Vagina (tissue), 2 donors: Measurements from ENCODE around the gene AHCYL1. TPM values are rescaled to one million over a fixed set of nuclear protein-coding genes. Genes with fewer than 3 reads are reported as not detected.

ENCODE experiments used
- DNase-seq, 2 donors: peaks; one replicate each; pipeline ENCODE4 v3.0.0-alpha.2; 2017; ENCODE audit errors: extremely low spot score in 2 of 2
- H3K27ac ChIP-seq: fragments of 200-600 bp; sonication (generic); one replicate; pipeline ENCODE4 v1.5.1; 2019
- H3K27me3 ChIP-seq: fragments of 200-600 bp; sonication (generic); one replicate; pipeline ENCODE4 v1.5.1; 2019
- H3K36me3 ChIP-seq, 2 donors: fragments of 200-600 bp; sonication (generic); one replicate each; pipeline ENCODE4 v1.5.1; 2017 to 2019
- H3K4me1 ChIP-seq: fragments of 200-600 bp; sonication (generic); one replicate; pipeline ENCODE4 v1.5.1; 2019
- H3K4me3 ChIP-seq, 2 donors: fragments of 200-600 bp; sonication (generic); 1 replicate in 1 of 2; 2 replicates in 1 of 2; pipeline ENCODE4 v1.5.1; 2016 to 2019
- H3K9me3 ChIP-seq: fragments of 200-600 bp; sonication (generic); one replicate; pipeline ENCODE4 v1.5.1; 2019
- POLR2A ChIP-seq, 2 donors: fragments of 450-650 bp; IDR thresholded peaks; one replicate each; pipeline ENCODE4 v1.6.1; 2017; ENCODE audit warnings: antibody characterized with exemption in 2 of 2, mild to moderate bottlenecking in 2 of 2, moderate library complexity in 2 of 2
- POLR2AphosphoS5 ChIP-seq, 2 donors: sonication (generic); formaldehyde crosslinking; IDR thresholded peaks; one replicate each; pipeline ENCODE4 v1.9.0; 2017; ENCODE audit warnings: antibody characterized with exemption in 2 of 2, mild to moderate bottlenecking in 2 of 2, low read depth in 1 of 2; ENCODE audit not compliant: insufficient read depth in 1 of 2
- intact Hi-C: fragments of 100-400 bp; cut with DNase I; formaldehyde crosslinking; loops from one replicate; pipeline ENCODE4 v1.15.1; 2023
- total RNA-seq: library from RNA; depleted of rRNA; stranded (reverse); fragments of >200 nt; gene quantifications from one replicate; pipeline ENCODE4 v1.2.3, GENCODE V29; 2016
- TF ChIP-seq, protein P1 (sequence below), 3 experiments: fragments of 450-650 bp in 2 of 3; fragments of 200-600 bp in 1 of 3; sonication (generic) in 1 of 3; IDR thresholded peaks; one replicate each; pipeline ENCODE4 v1.5.1; 2017 to 2019; ENCODE audit warnings: antibody characterized with exemption in 3 of 3, mild to moderate bottlenecking in 2 of 3, moderate library complexity in 2 of 3

Gene AHCYL1
- total RNA-seq, 1 donor from 2014 or later, result 75.6 TPM

DNA sequence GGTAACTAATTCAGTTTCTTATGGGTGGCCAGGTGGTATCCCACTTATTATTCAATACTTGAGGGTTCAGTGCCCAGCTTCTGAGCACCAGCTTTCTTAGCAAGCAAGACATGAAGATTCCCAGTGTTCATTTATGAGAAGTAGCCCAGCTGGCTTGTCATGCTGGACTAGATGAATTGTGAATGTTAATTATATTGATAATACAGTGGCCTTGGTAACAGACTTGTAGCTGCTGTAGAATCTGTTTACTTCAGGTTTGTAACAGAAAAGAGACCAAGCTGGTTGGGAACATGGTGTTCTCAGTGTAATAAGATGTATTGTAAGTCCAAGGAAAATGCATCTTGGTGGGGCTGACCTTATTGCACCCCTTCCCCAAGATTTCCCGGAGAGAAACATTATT lies 10.1 kb downstream of the AHCYL1 start:
- intact Hi-C loops, result no loop called here
- DNase-seq, result no peak
- H3K27ac ChIP-seq, result no peak overlapping the region
- no peak overlapping the region for H3K4me3 ChIP-seq
- no peaks in the 10 kb centered on the region for H3K27me3 ChIP-seq
- H3K4me1 ChIP-seq, result peaks cover 63% of the 10 kb centered on the region
- TF ChIP-seq POLR2AphosphoS5 (IDR thresholded peaks at IDR 0.05; ENCODE audit: insufficient read depth in 1 of 2, low read depth in 1 of 2) (no peak), POLR2A (IDR thresholded peaks at IDR 0.05) (no peak)
- TF ChIP-seq, protein P1, sequence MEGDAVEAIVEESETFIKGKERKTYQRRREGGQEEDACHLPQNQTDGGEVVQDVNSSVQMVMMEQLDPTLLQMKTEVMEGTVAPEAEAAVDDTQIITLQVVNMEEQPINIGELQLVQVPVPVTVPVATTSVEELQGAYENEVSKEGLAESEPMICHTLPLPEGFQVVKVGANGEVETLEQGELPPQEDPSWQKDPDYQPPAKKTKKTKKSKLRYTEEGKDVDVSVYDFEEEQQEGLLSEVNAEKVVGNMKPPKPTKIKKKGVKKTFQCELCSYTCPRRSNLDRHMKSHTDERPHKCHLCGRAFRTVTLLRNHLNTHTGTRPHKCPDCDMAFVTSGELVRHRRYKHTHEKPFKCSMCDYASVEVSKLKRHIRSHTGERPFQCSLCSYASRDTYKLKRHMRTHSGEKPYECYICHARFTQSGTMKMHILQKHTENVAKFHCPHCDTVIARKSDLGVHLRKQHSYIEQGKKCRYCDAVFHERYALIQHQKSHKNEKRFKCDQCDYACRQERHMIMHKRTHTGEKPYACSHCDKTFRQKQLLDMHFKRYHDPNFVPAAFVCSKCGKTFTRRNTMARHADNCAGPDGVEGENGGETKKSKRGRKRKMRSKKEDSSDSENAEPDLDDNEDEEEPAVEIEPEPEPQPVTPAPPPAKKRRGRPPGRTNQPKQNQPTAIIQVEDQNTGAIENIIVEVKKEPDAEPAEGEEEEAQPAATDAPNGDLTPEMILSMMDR (IDR thresholded peaks at IDR 0.05), result no peak
- H3K36me3 ChIP-seq, result no peaks in the 10 kb centered on the region
- no peaks in the 10 kb centered on the region for H3K9me3 ChIP-seq

DNA sequence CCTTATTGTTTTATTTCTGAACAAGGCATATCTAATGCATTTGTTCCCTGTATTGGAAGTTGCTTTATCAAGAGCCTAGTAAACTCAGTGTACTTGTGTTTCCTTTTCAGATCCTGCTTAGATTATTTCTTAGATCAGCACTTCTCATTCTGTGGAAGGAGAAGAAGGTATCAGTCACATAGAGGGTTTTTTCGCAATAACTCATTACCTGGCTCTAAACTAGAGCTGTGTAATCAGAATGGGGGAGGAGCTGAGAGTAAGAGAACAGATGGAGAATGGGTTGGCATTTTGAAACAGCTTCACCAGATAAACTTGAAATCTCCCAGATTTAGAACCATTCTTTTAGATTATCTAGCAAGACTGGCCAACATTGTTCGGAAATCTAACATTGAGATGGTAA lies 11.0 kb downstream of the AHCYL1 start:
- Histone ChIP-seq H3K27ac (no peak overlapping the region), H3K9me3 (no peaks in the 10 kb centered on the region), H3K4me1 (peaks cover 54% of the 10 kb centered on the region), H3K36me3 (no peaks in the 10 kb centered on the region), H3K27me3 (no peaks in the 10 kb centered on the region), H3K4me3 (no peak overlapping the region)
- intact Hi-C loops, result no loop called here
- DNase-seq, result no peak
- TF ChIP-seq, protein P1 (IDR thresholded peaks at IDR 0.05), result no peak
- TF ChIP-seq POLR2A (IDR thresholded peaks at IDR 0.05), result no peak
- no peak for TF ChIP-seq POLR2AphosphoS5 (IDR thresholded peaks at IDR 0.05; ENCODE audit: insufficient read depth in 1 of 2, low read depth in 1 of 2)

DNA sequence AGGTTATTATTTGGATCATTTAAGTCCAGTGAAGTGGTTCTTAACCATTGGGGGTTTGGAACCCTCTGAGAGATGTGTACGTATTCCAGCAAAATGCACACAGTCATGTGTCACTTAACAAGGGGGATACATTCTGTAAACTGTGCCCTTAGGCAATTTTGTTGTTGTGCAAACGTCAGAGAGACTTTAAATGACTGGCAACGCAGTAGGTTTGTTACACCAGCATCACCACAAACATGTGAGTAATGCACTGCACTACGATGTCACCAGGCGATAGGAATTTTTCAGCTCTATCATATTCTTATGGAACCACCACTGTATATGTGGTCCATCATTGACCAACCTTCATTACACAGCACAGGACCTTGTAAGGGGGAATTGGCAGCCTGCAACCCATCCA lies 11.9 kb downstream of the AHCYL1 start:
- Histone ChIP-seq H3K4me1 (peaks cover 45% of the 10 kb centered on the region), H3K27ac (no peak overlapping the region), H3K4me3 (no peak overlapping the region), H3K36me3 (no peaks in the 10 kb centered on the region), H3K9me3 (no peaks in the 10 kb centered on the region), H3K27me3 (no peaks in the 10 kb centered on the region)
- no peak for DNase-seq
- intact Hi-C loops, result no loop called here
- TF ChIP-seq, protein P1 (IDR thresholded peaks at IDR 0.05), result no peak
- no peak for TF ChIP-seq POLR2AphosphoS5 (IDR thresholded peaks at IDR 0.05; ENCODE audit: insufficient read depth in 1 of 2, low read depth in 1 of 2)
- no peak for TF ChIP-seq POLR2A (IDR thresholded peaks at IDR 0.05)

DNA sequence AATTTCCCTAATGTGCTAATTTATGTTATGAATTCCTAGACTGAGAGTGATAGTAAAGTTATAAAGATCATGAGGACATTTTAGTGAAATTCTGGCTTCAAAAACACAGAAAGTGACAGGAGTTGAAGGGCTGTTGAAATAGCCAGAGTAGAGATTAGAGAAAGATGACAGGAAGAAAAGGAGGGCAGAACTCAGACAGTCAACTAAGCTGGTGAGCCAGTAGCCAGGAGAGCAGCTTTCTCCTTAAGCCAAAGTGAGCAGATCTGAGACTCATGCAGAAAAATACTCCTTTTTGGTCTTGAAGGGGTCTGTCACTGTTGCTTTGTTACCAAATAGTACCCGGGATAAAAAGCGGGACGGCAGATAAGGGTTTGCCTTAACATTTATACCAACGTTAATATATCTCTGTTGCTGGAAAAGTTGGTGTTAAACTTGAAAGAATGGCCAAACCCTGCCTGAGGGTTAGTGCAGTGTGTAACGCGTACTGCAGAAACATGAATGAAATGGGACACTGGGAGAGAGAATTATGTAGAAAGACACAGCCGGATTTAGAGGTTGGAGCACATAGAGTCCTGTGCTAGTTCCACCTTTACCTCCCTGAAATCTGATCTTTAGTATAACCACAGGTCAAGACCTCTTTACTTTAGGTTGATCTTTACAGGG lies 12.8 kb downstream of the AHCYL1 start:
- DNase-seq, result no peak
- Histone ChIP-seq H3K9me3 (no peaks in the 10 kb centered on the region), H3K36me3 (no peaks in the 10 kb centered on the region), H3K4me1 (peaks cover 43% of the 10 kb centered on the region), H3K4me3 (no peak overlapping the region), H3K27ac (no peak overlapping the region), H3K27me3 (no peaks in the 10 kb centered on the region)
- intact Hi-C loops, result no loop called here
- TF ChIP-seq POLR2AphosphoS5 (IDR thresholded peaks at IDR 0.05; ENCODE audit: insufficient read depth in 1 of 2, low read depth in 1 of 2), result no peak
- no peak for TF ChIP-seq POLR2A (IDR thresholded peaks at IDR 0.05)
- TF ChIP-seq, protein P1 (IDR thresholded peaks at IDR 0.05), result no peak

DNA sequence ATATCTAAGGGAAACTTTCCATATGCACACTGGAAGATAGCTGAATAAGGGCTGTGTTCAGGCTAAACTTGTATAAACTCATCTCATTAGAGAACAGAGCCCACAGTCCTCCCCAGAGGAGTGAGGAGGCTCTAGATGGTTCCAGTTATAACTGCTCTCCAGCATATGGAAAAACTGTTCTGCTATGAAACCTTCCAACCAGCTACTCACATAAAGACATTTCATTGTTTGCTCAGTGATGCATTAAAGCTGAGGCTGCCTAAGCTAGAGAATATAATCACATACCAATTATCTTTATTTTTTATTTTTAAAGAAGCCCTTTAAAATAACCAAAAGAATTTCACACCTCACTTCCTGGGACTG lies 13.3 kb downstream of the AHCYL1 start:
- Histone ChIP-seq H3K9me3 (no peaks in the 10 kb centered on the region), H3K4me3 (no peak overlapping the region), H3K27ac (no peak overlapping the region), H3K27me3 (no peaks in the 10 kb centered on the region), H3K36me3 (no peaks in the 10 kb centered on the region), H3K4me1 (peaks cover 48% of the 10 kb centered on the region)
- intact Hi-C loops, result no loop called here
- no peak for DNase-seq
- TF ChIP-seq, protein P1 (IDR thresholded peaks at IDR 0.05), result no peak
- TF ChIP-seq POLR2AphosphoS5 (IDR thresholded peaks at IDR 0.05; ENCODE audit: insufficient read depth in 1 of 2, low read depth in 1 of 2) (no peak), POLR2A (IDR thresholded peaks at IDR 0.05) (no peak)
